HFF-Myc (cell line): ENCODE measurements around the gene CHCHD5.

Experiments used
- DNase-seq: peaks from one replicate; pipeline ENCODE4 v3.0.0-alpha.2; 2011; ENCODE audit warnings: low read depth; ENCODE audit errors: extremely low read depth
- H3K4me3 ChIP-seq: replicated peaks from 2 replicates; pipeline ENCODE4 v1.5.1; 2011; ENCODE audit warnings: low read depth, mild to moderate bottlenecking, control low read depth, low read length
- TF ChIP-seq, protein P1 (sequence below): IDR thresholded peaks from 2 replicates; pipeline ENCODE4 v1.5.1; 2012; ENCODE audit warnings: mild to moderate bottlenecking, low read depth, low read length, control low read depth; ENCODE audit errors: missing control alignments

CHCHD5 gene

DNA sequence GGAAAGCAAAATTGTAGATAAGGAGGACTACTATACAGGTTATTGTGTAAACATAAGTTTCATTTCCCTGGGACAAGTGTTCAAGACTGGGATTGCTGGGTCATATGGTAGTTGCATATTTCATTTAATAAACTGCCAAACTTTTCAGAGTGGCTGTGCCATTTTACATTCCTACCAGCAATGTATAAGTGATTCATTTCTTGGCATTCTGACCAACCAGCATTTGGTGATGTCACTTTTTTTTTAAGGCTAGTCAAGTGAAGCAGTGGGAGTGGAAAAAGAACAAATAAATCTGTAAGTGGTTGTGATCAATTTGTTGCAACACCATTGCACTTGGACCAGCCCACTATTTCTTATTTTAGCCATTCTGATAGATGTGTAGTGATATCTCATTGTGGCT, 5.2 kb upstream of the CHCHD5 start:
- no peak overlapping the region for H3K4me3 ChIP-seq
- TF ChIP-seq, protein P1, sequence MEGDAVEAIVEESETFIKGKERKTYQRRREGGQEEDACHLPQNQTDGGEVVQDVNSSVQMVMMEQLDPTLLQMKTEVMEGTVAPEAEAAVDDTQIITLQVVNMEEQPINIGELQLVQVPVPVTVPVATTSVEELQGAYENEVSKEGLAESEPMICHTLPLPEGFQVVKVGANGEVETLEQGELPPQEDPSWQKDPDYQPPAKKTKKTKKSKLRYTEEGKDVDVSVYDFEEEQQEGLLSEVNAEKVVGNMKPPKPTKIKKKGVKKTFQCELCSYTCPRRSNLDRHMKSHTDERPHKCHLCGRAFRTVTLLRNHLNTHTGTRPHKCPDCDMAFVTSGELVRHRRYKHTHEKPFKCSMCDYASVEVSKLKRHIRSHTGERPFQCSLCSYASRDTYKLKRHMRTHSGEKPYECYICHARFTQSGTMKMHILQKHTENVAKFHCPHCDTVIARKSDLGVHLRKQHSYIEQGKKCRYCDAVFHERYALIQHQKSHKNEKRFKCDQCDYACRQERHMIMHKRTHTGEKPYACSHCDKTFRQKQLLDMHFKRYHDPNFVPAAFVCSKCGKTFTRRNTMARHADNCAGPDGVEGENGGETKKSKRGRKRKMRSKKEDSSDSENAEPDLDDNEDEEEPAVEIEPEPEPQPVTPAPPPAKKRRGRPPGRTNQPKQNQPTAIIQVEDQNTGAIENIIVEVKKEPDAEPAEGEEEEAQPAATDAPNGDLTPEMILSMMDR = no peak
- peak; percentile 73 for DNase-seq

DNA sequence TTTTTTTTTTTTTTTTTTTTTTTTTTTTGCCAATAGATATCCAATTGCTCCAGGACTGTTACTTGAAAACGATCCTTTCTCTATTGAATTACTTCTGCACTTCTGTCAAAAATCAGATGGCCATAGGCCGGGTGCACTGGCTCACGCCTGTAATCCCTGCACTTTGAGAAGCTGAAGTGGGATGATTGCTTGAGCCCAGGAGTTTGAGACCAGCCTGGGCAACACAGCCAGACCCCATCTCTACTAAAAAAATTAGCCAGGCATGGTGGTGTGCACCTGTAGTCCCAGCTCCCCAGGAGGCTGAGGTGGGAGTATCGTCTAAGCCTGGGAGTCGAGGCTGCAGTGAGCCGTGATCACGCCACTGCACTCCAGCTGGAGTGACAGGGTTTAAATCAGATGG, 4.3 kb upstream of the CHCHD5 start:
- no peak for DNase-seq
- no peak overlapping the region for H3K4me3 ChIP-seq
- TF ChIP-seq, protein P1 = no peak

DNA sequence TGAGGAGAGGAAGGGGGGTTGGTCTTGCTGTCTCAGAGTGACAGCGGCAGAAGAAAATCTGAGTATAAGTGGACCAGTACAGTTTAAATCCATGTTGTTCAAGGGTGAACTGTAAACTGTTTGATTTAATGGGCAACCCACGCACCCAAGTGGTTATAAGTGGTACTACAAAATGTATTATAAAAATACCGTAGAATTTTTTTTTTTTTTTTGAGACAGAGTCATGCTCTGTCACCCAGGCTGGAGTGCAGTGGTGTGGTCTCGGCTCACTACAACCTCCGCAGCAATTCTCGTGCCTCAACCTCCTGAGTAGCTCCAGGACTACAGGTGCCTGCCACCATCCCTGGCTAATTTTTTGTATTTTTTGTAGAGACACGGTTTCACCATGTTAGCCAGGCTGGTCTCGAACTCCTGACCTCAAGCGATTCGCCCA, 2.1 kb upstream of the CHCHD5 start:
- TF ChIP-seq, protein P1 = peak; percentile 36
- DNase-seq = peak; percentile 59
- H3K4me3 ChIP-seq = no peak overlapping the region

DNA sequence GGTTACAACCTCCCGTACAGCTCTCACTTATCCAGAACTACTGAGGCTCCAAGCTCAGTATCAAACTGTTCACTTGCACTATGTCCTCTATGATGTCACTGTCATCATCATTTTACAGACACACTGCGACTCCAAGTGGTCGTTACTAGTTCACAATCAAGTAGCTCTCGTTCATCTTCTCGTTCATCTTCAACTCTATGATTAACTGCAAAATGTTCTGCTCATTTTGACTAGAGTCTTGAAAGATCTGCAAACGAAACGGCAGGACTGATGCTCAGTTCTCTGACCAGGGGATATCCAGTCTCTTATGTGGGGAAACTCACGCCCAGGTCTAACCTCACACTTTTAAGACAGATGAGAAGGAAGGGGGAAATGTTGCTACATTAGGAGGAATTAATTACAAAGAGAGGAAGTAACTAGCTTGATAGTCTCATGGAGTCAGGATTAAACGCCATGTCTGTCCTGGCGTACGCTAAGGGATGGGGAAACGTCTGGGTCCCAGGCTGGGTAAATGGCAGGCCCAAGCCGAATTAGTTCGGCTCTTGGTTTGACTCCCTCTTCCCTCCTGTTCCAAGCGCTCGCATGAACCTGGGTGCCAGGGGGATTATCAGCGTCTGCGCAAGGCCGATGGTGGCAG, 794 bp upstream of the CHCHD5 start:
- DNase-seq = no peak
- TF ChIP-seq, protein P1 = peak; percentile 3
- peak overlapping the region; percentile 69 for H3K4me3 ChIP-seq

DNA sequence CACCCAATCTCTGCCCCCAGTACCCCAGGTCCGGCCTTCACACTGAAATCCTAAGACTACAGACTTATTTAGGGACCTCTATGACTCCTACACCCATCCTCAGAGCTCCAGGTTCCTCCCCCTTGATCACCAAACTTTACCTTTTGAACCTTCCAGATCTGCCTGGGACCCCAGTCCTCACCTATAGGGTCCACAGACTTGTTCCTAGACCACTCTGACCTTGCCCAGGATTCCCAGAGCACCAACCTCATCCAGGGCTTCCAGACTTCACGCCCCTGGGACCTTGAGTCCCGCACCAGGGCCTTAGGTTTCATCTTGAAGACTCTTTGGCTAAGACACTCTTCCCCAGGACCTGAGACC, 462 bp downstream of the CHCHD5 start:
- DNase-seq = no peak
- TF ChIP-seq, protein P1 = no peak
- H3K4me3 ChIP-seq = peak overlapping the region; percentile 69

DNA sequence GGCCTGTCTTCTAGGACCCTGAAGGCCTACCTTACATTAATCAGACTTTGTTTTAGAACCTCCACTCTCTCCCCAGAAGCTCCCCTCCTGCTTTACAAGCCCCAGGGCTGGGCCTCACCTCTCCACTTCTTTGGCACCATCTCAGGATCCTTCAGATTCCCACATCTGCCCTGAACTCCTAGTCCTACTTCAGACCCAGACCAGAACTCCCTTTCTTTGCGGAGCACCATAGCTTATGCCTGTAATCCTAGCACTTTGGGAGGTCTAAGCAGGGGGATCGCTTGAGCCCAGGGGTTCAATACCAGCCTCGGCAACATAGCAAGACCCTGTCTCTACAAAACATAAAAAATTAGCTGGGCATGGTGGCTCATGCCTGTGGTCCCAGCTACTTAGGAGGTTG, 991 bp downstream of the CHCHD5 start:
- DNase-seq = no peak

More for the DNA sequence above, 991 bp downstream of the CHCHD5 start:
- peak overlapping the region; percentile 69 for H3K4me3 ChIP-seq
- TF ChIP-seq, protein P1 = no peak
